Skin epidermis (tissue), 12 donors: ENCODE measurements around the gene ELOVL5.
A peak's percentile ranks its signal among the peaks of the same experiment; 100 is the strongest.

ENCODE experiments used
- H3K27ac ChIP-seq, 21 experiments: fragments of 200-600 bp; sonication (generic) in 11 of 21; one replicate each; pipeline ENCODE4 v1.5.0; 2020; ENCODE audit warnings: mild to moderate bottlenecking in 3 of 21, inconsistent platforms in 2 of 21, moderate library complexity in 2 of 21
- H3K4me3 ChIP-seq, 7 experiments: fragments of 200-600 bp; sonication (generic) in 2 of 7; one replicate each; pipeline ENCODE4 v1.5.0; 2020; ENCODE audit warnings: inconsistent platforms in 2 of 7, mild to moderate bottlenecking in 2 of 7, moderate library complexity in 1 of 7

ELOVL5 gene

DNA sequence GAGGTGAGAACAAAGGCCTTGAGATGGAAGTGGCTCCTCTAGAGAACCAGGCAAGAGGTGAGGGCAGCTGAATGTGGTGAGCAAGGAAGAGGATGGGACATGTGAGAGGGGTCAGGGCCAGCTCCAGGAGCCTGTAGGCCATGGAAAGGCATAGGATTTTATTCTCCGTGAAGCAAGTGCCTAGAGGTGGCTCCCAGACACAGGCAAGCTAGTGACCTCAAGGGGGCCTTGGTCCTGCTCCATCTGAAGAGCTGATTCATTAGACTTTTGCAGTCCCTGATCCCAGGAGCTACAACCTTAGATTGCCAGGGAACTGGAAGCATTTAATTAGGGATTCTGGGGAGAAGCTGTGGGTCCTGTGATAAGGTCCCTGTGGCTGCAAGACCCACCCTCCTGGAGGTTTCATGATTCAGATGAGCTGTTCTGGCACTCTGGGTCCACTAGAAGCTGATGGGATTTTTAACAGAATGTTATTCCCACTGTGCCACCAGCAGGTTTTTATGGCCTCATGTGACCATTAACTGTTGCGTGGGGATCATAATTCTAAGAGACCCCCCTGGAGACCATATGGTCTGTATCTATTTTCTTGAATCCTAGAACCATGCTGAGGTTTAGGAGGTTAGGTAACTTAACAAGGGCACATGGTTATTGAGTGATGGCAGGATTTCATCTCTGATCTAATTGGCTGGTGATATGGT is 90.5 kb downstream of the ELOVL5 start:
- no peak overlapping the region for H3K4me3 ChIP-seq
- no peak overlapping the region for H3K27ac ChIP-seq

DNA sequence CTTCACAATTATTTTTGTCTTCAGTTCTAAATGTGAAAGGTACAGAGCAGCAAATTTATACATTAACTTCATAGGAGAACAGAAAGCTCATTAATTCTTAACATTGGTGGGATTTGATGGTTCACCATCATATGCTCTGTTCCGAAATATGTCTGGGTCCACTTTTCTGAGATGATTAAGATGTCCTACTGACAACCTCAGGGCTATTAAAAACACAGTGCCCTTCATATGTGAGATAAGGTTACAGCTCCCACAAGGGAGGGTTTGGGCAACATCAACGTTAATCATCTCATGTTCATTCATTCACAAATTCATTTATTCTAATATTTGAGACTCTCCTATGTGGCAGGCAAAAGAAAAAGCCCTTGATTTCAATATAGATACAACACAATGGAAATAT is 91.2 kb downstream of the ELOVL5 start:
- Histone ChIP-seq H3K4me3 (no peak overlapping the region), H3K27ac (no peak overlapping the region)

DNA sequence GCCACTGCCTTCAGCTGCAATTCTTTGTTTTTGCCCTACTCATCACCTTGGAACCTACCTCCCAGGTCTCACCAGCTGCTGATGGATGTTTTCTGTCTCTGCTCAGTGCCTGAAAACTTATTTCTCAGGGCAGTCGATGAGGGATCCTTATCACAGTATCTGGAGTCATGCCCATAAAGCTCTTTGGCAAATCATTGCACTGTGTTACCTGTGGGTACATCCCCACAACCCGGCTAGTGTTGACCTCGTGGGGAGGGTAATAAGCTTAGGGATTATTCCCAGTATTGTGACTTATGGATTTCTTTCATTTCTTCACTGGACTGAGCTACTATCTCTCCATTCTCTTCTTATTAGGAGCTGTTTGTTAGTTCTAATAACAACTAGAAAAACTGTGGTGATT is 91.7 kb downstream of the ELOVL5 start:
- H3K4me3 ChIP-seq: no peak overlapping the region
- no peak overlapping the region for H3K27ac ChIP-seq

DNA sequence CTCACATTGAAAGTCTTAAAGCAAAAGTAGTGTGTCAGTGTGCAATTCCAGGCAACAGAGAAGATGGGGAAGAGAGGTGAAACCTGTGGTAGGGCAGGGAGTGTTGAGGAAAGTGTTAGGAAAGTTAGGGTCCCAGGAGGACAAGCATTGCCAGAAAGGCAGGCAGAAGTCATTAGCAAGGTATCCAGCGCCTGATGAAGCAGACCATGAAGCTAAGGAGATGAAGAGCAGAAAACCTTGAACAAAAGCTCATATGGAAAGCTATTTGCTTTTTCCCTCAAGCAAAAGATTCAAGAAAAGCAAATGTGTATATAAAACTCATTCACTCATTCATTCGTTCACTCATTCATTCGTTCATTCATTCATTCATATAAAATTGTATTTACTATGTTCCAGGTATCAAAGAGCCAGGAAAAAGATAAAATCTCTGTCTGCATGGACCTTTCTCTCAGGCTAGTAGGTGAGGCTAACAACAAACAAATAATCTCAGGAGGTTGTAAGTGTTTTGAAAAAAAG is 96.5 kb downstream of the ELOVL5 start:
- Histone ChIP-seq H3K27ac (no peak overlapping the region), H3K4me3 (no peak overlapping the region)

DNA sequence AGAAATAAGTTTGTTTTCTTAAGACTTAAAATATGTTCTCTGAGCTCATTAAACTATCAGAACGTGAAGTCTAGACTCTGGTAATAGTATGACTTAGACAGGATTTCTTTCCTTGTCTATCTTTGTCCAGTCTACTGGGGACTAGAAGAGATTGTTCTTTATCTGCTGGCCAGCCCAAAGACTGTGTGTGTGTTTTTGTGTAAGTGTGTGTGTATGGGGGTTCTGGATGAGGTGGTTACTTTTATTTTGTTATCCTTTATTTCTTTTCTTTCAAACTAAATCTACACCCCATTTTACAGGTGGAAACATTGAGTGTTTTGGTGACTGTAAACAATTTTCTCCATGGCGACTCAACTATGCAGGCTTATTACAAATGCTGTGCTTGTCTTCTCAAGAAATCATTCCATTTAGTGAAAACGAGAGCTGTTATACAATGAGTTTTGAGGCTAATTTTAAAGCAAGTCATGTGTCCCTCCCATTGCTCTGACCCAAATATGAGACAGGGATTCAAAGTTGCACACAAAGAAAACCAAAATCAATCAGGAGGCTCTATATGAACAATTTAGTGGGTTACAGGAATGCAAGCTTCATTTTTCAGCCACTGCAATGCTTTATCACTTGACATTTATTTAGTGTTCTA is 97.6 kb downstream of the ELOVL5 start:
- Histone ChIP-seq H3K27ac (no peak overlapping the region), H3K4me3 (no peak overlapping the region)

DNA sequence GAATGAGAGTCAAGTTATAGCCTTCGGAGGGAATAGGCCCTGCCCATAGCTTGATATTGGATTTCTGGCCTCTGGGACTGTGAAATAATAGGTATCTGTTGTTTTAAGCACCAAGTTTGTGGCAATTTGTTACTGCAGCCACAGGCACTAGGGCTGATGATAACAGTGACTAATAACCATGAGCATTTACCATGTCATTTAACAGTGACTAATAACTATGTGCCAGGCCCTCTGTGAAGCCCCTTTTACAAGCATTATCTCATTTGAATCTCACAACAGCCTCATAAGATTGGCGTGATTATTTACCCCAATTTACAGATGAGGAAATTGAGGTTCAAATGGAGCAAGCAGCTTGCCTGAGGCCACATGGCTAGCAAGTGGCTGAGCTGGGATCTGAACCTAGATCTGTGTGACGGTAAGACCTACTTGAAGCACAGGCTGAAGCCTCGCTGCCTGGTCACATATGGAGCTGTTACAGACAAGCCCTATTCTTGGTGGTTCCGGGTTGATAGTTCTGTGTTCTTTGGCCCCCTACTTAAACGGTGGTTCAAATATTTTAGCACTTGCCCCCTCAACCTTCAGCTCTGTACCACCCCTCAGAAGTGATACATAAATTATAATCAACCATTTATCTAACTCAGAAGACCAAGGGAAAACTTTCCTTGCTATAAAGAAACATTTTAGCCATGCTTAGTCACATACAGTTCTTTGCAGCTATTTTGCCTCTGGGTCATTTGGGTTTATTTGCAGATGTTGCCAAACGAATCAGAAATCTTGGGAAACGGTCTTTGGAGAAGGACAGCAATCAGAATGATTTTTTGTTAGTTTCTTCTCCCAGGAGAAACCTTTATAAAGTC is 98.3 kb downstream of the ELOVL5 start:
- peak overlapping the region in 1 of 21 experiments; percentile 11 for H3K27ac ChIP-seq
- H3K4me3 ChIP-seq: no peak overlapping the region

DNA sequence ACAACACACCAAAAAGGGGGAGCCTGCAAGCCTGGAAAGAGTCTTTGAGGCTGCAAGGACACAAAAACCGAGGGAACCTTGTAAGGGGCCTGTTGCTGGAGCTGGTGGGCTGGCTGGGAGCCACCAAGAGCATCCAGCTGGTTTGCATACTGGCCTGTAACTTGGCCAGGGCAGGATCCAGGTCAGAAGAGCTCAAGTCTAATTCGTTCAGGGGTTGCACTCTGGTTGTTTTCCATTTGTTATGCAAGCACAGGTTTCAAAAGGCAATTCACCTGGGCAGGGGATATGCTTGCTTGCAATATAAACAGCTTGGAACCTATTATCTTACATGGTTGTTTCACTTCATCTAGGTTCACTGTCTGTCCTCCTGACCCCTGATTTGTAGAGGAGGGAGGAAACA is 101.8 kb downstream of the ELOVL5 start:
- no peak overlapping the region for H3K4me3 ChIP-seq
- no peak overlapping the region for H3K27ac ChIP-seq

DNA sequence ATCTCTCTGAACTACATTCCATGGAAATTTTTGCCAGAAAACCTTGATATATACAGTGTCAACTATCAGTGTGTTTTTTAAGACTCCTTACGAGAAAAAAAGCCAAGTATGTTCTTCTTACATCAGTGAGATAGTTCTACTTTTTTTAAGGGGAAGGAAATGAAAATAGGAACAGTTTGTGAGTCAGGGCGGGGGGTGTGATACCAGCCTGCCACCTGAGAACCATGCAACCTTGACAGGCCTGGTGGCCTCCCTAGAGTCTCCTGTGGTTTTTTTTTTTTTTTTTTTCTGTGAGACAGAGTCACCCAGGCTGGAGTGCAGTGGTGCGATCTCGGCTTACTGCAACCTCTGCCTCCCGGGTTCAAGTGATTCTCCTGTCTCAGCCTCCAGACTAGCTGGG is 103.8 kb downstream of the ELOVL5 start:
- Histone ChIP-seq H3K27ac (peak overlapping the region in 4 of 21 experiments; percentile 2 to 46 (median 36)), H3K4me3 (no peak overlapping the region)

DNA sequence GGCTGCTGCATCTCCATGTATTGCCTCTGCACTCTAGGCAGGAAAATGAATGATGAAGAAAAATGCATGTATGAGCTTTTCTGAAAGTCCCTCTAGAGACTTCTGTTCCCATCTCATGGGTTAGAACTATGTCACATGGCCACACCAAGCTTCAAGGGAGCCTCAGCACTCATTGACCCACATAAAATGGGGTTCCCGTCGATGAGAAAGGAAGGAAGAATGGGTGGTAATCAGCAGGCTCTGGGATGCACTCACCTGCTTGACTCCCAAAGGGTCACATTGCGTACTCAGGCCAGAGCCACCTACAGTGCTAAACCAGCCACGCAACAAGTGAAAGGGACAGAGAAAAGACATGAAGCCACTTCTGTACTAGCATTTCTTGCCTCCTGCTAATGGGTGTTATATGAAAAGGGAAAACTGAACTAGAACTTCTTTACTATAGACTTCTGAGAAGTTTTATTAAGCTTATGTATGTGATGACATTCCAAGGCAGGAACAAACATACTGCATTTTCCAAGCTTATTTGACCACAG is 104.3 kb downstream of the ELOVL5 start:
- H3K4me3 ChIP-seq: no peak overlapping the region
- H3K27ac ChIP-seq: peak overlapping the region in 7 of 21 experiments; percentile 2 to 46 (median 33)

DNA sequence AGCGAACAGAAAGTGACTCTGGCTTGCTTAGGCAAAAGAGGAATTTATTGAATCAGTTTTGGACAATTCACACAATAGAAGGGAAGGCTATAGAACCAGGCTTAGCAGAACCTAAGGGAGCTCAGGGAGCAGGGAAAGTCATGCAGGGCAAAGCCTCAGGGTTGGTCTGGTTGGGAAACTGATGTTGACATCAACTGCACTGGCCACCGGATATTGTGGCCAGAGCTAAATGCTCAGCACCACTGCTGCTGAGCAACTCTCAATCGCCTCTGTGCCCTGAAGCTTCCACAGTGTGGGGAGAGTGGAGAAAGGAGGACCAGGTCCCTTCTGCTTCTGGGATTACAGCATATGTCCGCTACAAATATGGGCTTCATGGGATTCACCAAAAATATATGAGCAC is 106.8 kb downstream of the ELOVL5 start:
- H3K27ac ChIP-seq: peak overlapping the region in 2 of 21 experiments; percentile 8 to 72
- no peak overlapping the region for H3K4me3 ChIP-seq

DNA sequence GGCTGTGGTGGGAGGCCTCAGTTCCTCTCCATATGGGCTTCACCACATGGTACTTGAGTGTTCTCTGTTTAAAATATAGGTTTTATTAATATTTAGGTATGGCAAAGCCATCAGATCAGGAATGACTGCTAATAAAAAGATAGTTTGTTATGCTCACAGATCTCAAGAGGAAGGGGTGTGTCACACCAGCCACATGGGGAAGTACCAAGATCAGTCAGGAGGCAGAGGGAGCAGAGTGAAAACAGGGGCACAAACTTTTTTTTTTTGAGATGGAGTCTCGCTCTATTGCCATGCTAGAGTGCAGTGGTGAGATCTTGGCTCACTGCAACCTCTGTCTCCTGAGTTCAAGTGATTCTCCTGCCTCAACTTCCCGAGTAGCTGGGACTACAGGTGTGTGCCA is 108.0 kb downstream of the ELOVL5 start:
- no peak overlapping the region for H3K4me3 ChIP-seq
- peak overlapping the region in 5 of 21 experiments; percentile 37 to 72 (median 50) for H3K27ac ChIP-seq

DNA sequence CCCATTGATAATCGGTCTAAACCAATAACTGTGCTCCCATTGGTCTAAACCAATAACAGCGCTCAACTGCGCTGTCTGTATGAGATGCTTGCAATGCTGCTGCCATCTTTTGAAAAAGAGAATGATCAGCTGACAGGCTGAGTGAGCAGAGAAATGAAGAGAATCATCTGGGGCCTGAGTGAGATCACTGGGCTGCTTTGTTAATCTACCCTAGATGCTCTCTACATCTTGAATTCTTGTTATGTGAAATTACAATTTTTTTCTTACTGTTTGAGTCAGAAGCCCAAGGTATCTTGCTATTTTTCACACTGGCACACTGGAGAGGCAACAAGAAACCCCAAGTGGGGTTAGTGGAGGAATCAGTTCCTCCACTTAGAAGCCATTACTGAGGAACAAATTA is 108.6 kb downstream of the ELOVL5 start:
- Histone ChIP-seq H3K27ac (peak overlapping the region in 2 of 21 experiments; percentile 6 to 37), H3K4me3 (no peak overlapping the region)

DNA sequence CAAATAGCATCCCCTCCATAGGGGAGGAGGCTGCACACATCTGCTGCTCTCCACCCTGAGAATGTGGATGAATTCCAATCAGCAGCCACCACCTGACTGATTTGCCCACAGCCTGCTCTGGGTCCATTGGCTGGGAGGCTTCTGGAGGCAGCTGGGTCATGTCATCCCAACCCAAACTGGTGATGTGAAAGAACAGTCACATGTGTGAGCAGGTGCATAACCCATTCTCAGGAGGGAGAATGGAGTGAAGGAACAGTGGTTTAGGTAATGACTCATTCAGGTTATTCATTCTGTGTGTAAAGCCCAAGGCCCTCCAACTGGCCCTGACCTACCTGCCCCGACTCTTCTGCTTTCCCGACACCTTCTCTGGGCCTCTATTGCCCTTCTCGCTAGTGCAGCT is 109.2 kb downstream of the ELOVL5 start:
- peak overlapping the region in 1 of 21 experiments; percentile 6 for H3K27ac ChIP-seq

DNA sequence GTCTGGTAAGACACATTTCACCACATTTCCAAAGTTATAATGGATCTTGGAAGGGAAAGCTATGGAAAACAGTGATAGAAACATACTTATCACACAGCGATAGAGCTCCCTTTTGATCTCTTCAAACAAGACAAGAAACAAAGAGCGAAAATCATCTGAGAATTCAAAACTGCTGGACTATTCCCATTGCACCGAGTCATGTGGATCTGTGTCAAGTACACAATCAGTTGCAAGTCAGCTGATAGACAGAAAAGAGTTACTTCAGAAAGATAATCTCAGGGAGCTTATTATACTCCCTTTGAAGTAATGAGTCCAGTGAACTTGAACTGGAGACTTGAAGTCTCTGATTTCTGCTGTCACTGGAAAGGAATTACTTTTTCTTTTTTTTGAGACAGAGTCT is 110.4 kb downstream of the ELOVL5 start:
- Histone ChIP-seq H3K27ac (no peak overlapping the region), H3K4me3 (no peak overlapping the region)

More for the DNA sequence above, 109.2 kb downstream of the ELOVL5 start:
- H3K4me3 ChIP-seq: no peak overlapping the region

DNA sequence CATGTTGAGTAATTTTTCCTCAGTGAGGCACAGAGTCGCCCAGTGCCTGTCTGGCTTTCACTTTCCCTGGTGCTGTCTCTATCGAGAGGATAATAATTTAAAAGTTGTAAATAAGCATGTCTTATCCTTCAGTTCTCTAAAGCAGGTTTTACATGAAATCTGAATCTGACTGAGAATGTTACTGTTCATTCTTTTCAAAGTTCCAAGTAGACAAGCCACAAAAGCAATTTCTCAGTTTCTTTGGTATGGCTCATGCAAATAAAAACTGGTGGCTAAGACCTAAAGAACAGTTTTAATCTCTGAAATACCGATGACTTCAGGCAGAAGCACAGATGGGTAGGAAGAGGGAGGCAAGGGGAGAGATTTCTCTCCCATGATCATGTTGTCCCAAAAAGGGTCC is 112.5 kb downstream of the ELOVL5 start:
- H3K4me3 ChIP-seq: no peak overlapping the region
- peak overlapping the region in 4 of 21 experiments; percentile 0 to 59 (median 55) for H3K27ac ChIP-seq

DNA sequence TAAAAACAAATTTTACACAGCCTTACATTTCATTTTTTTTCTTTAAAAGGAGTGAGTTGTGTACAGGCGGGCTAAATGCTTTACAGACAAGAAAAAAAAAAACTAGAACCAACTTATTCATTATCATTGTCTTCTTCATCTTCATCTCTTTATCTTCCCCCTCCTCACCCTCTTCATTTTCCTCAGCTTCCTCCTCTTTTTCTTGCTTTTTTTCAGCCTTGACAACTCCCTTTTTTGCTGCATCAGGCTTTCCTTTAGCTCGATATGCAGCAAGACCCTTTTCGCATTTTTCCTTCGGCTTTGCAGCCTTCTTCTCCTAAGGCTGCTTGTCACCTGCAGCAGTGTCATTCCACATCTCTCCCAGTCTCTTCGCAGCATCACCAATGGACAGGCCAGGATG is 113.2 kb downstream of the ELOVL5 start:
- no peak overlapping the region for H3K4me3 ChIP-seq
- H3K27ac ChIP-seq: peak overlapping the region in 4 of 21 experiments; percentile 0 to 59 (median 55)

DNA sequence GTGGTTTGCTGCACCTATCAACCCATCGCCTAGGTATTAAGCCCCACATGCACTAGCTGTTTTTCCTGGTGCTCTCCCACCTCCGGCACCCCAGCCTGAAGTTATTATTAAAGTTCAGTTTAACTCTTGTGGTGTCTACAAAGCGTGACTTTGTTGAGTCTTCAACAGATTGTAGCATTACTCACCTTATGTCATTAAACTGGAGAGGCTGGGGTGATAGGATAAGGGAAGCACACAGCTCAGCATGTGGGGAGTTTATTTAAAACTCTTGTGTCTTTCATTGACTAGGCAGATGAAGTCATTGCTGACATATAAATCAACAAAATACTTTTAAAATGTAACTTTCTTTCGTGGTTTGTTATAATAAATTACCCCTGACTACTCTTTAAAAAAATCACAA is 115.4 kb downstream of the ELOVL5 start:
- Histone ChIP-seq H3K4me3 (no peak overlapping the region), H3K27ac (no peak overlapping the region)

DNA sequence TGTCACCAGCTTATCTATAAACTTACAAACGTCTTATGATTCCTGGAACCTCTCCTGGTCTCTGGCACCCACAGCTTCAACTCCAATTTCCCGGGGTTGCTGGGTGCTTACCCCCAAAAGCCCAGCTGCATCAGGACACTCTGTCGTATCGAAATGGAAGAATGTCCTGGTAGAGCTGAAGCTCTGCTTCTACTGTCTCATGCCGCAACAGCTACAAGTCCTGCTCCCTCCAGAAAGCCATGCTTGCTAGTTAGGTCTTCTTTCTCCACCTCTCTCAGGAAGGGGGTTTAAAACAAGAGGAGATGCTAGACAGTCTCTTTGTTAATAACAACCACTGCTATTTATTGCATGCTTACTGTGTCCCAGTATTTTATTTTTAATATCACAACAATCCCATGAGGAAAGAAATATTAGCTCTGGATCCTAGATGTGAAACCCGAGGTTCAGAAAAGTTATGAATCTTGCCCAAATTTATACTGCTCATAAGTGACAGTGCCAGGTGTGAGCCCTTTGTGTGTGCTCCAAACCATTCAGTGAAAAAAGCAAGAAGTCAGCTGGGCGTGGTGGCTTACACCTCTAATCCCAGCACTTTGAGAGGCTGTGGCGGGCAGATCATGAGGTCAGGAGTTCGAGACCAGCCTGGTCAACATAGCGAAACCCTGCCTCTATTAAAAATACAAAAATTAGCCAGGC is 117.8 kb downstream of the ELOVL5 start:
- Histone ChIP-seq H3K4me3 (no peak overlapping the region), H3K27ac (peak overlapping the region in 3 of 21 experiments; percentile 20 to 75 (median 75))

DNA sequence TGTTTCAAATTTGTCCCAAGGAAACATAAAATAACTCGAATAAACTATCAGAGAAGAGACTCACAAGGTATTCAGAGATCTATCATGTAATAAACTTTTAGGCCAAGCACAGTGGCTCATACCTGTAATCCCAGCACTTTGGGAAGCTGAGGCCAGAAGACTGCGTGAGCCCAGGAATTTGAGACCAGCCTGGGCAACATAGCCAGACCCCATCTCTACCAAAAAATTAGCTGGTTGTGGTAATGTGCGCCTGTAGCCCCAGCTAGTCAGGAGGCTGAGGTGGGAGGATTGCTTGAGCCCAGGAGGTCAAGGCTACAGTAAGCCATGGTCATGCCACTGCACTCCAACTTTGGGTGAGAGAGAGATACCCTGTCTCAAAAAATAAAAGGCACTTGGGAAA is 120.9 kb downstream of the ELOVL5 start:
- H3K27ac ChIP-seq: no peak overlapping the region

More for the DNA sequence above, 120.9 kb downstream of the ELOVL5 start:
- no peak overlapping the region for H3K4me3 ChIP-seq
